Common myeloid progenitor, CD34-positive (primary cell): ENCODE results near the gene TAPBP.
A peak's percentile ranks its signal among the peaks of the same experiment; 100 is the strongest.

Source experiments
- CTCF ChIA-PET: fragments of 350-600 bp; sonication (Branson Sonifier 250); formaldehyde crosslinking; loops from one replicate; lab custom pipeline; 2021; ENCODE audit warnings: antibody characterized with exemption; lab: Charles Lee
- POLR2A ChIA-PET: fragments of 350-600 bp; sonication (Branson Sonifier 250); formaldehyde crosslinking; loops from one replicate; lab custom pipeline; 2021; ENCODE audit warnings: antibody characterized with exemption; lab: Charles Lee
- DNase-seq, 3 donors: peaks; one replicate each; pipeline versions ENCODE4 v3.0.0 to v3.0.0-alpha.2; 2013
- H3K27ac ChIP-seq, 2 experiments: 1 replicate in 1 of 2; 2 replicates in 1 of 2; pipeline ENCODE4 v1.7.0; 2013; ENCODE audit warnings: inconsistent platforms in 2 of 2, low read length in 2 of 2, mild to moderate bottlenecking in 2 of 2, low read depth in 1 of 2, moderate library complexity in 1 of 2; ENCODE audit not compliant: severe bottlenecking in 2 of 2, insufficient read depth in 1 of 2, poor library complexity in 1 of 2
- H3K27me3 ChIP-seq, 5 experiments: replicated peaks in 2 of 5; 1 replicate in 3 of 5; 2 replicates in 2 of 5; pipeline versions ENCODE4 v1.6.1 to v1.7.0; 2013; ENCODE audit warnings: low read length in 4 of 5, mild to moderate bottlenecking in 2 of 5, moderate library complexity in 2 of 5, inconsistent platforms in 1 of 5; ENCODE audit not compliant: insufficient read depth in 5 of 5, control insufficient read depth in 4 of 5
- H3K36me3 ChIP-seq, 4 experiments: 1 replicate in 2 of 4; 2 replicates in 2 of 4; pipeline versions ENCODE4 v1.6.1 to v1.7.0; 2013; ENCODE audit warnings: low read length in 3 of 4, control low read depth in 1 of 4, mild to moderate bottlenecking in 1 of 4; ENCODE audit not compliant: control insufficient read depth in 4 of 4, insufficient read depth in 4 of 4
- H3K4me1 ChIP-seq, 4 experiments: 1 replicate in 3 of 4; 2 replicates in 1 of 4; pipeline versions ENCODE4 v1.6.1 to v1.7.1; 2013; ENCODE audit warnings: low read length in 3 of 4, mild to moderate bottlenecking in 3 of 4, control low read depth in 1 of 4, inconsistent platforms in 1 of 4, moderate library complexity in 1 of 4; ENCODE audit not compliant: control insufficient read depth in 4 of 4, insufficient read depth in 4 of 4; ENCODE audit errors: control extremely low read depth in 1 of 4
- H3K4me3 ChIP-seq, 7 experiments: 1 replicate in 4 of 7; 2 replicates in 3 of 7; pipeline versions ENCODE4 v1.5.1 to v1.7.0; 2013; ENCODE audit warnings: mild to moderate bottlenecking in 7 of 7, low read length in 6 of 7, moderate library complexity in 6 of 7, inconsistent platforms in 2 of 7, low read depth in 2 of 7, control low read depth in 1 of 7; ENCODE audit not compliant: insufficient read depth in 4 of 7, control insufficient read depth in 1 of 7; ENCODE audit errors: extremely low read depth in 1 of 7
- H3K9me3 ChIP-seq, 5 experiments: 1 replicate in 4 of 5; 2 replicates in 1 of 5; pipeline versions ENCODE4 v1.6.1 to v1.7.1; 2013; ENCODE audit warnings: low read length in 4 of 5, mild to moderate bottlenecking in 2 of 5, inconsistent platforms in 1 of 5, low read depth in 1 of 5, moderate library complexity in 1 of 5; ENCODE audit not compliant: control insufficient read depth in 4 of 5, insufficient read depth in 2 of 5; ENCODE audit errors: control extremely low read depth in 1 of 5
- WGBS: methylation state at CpG from one replicate; pipeline ENCODE4 v1.1.5; 2013; ENCODE audit not compliant: insufficient coverage; 5-methylcytosine and 5-hydroxymethylcytosine counted together

TAPBP gene

DNA sequence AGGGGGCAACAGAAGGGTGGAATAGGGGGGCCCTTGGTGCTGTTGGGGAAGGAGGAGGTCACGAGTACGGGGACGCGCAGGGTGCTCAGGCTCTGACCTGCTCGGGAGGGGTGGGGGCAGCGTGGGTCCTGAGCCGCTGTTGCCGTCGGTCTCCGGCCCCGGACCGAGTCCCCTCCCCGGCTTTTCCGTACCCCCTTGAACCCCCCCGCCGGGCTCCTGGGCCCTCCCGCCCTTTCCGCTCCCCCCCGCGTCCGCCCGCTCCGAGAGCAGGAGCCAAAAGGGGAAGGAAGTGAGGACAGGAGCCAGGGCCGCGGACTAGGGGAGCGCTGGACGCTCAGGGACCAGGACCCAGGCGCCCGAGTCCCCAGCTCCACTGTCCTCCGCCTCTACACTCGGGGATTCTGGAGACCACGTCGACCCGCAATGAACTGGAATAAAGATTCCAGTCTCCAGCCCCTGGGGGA lies 15.1 kb downstream of the TAPBP start, which contains the start of gene RGL2:
Gene RGL2, minus strand, starts transcription at position 170 of the 464 bp plus-strand sequence. CDS start 332 bp downstream, outside the sequence.
- Histone ChIP-seq H3K4me1 (peaks cover 0 to 31% (median 27%) of the 10 kb centered on the region in 4 experiments), H3K27me3 (no peaks in the 10 kb centered on the region), H3K36me3 (peaks cover 8 to 49% (median 38%) of the 10 kb centered on the region in 4 experiments), H3K27ac (peak within 1 kb of the TSS; percentile 81 to 93), H3K9me3 (no peaks in the 10 kb centered on the region), H3K4me3 (peak within 1 kb of the TSS; percentile 62 to 94 (median 87))
- under 1% methylated on average over 26 of the region's 34 CpGs for WGBS
- DNase-seq = peak in 2 of 3 donors; percentile 84 to 88
- POLR2A ChIA-PET = interaction anchor here (1.0 to 2.0 kb wide), 9 partner anchors 8 to 46 kb away, joined by 3 to 18 read pairs (median 6); partner anchors contain the start of genes B3GALT4, PFDN6, RPS18 and TAPBP
- CTCF ChIA-PET = interaction anchor here (0.8 to 5.8 kb wide), 9 partner anchors 10 to 128 kb away, joined by 3 to 96 read pairs (median 5); partner anchors contain the start of genes B3GALT4, PFDN6, RPS18 and TAPBP

DNA sequence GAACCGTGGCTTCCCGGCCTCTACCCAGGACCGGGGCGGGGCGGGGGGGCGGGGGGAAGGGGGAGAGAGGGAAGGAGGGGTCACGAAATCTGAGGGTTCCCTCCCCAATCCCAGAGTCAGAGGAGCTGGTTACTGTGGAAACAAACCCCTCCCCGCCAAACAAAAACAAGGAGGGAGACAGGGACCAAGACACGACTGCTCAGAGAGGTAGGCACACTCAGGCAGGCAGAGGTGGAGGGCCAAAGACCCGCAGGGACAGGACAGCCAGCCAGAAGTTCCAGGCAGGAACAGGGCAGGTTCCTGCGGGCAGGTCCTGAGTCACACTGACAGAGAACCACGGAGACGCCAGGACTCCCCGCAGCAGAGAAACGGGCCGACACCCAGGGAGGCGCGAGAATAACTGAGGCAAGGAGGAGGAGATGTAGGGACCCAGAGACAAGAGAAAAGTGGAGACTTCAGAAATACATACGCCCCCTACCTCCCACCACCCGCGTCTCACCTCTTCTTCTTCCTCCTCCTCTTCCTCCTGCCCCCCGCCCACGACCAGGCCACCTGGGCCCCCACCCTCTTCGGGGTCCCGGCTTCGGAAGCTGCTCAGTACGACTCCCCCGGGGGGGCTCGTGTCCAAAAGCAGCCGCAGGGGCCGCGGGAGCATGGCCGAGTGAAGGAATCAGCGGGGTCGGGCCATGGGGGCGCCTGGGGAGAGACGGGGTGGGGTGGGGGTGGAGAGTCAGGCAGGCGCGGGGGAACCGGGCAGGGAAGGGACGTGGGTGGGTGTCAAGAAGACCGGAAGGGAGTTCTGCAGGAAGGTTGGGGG lies 15.7 kb downstream of the TAPBP start:
- no peaks in the 10 kb centered on the region for H3K9me3 ChIP-seq
- POLR2A ChIA-PET = interaction anchor here (0.6 to 1.9 kb wide), 9 partner anchors 9 to 46 kb away, joined by 3 to 18 read pairs (median 4); partner anchors contain the start of genes PFDN6, RPS18, TAPBP and VPS52
- H3K4me1 ChIP-seq = peaks cover 0 to 31% (median 27%) of the 10 kb centered on the region in 4 experiments
- H3K36me3 ChIP-seq = peaks cover 8 to 49% (median 40%) of the 10 kb centered on the region in 4 experiments
- peak overlapping the region; percentile 81 to 93 for H3K27ac ChIP-seq
- no peaks in the 10 kb centered on the region for H3K27me3 ChIP-seq
- CTCF ChIA-PET = interaction anchor here (0.7 to 5.8 kb wide), 8 partner anchors 10 to 128 kb away, joined by 3 to 96 read pairs (median 4); partner anchors contain the start of genes B3GALT4, PFDN6, RPS18 and TAPBP
- under 1% methylated on average over 16 of the region's 42 CpGs for WGBS
- DNase-seq = peak; percentile 69 to 78 (median 77)
- peak overlapping the region; percentile 62 to 94 (median 87) for H3K4me3 ChIP-seq

DNA sequence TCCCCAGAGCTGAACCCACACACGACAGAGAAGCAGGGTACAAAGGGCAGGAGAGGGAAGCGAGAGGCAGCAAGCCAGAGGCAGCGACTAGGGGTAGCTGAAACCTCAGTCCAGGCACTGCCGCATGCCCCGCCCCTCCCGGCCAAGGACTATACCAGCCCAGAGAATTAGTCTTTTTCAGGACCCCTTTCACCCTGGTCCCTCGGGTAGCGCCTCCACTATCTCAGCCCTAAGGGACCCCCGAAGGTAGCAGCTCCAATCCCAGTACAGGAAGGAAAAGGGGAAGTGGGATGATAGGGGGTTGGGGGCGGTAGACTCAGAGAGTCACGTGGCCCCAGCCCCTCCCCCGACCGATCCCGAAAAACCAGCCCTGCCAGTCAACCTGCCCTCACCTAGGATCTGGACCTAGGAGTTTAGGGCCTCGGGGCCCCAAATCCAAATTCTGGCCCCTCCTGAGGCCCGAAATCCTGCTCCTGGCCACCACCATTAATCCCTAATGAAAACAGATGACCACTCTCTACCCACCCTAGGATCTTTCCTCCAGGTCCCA lies 16.4 kb downstream of the TAPBP start:
- Histone ChIP-seq H3K9me3 (no peaks in the 10 kb centered on the region), H3K36me3 (peaks cover 9 to 52% (median 42%) of the 10 kb centered on the region in 4 experiments), H3K4me1 (peaks cover 0 to 31% (median 27%) of the 10 kb centered on the region in 4 experiments), H3K4me3 (peak overlapping the region in 6 of 7 experiments; percentile 15 to 94 (median 84)), H3K27me3 (no peaks in the 10 kb centered on the region), H3K27ac (peak overlapping the region; percentile 40 to 93)
- CTCF ChIA-PET = interaction anchor here (1.0 to 5.8 kb wide), 3 partner anchors 9 to 18 kb away, joined by 3 to 96 read pairs (median 28); partner anchors contain the start of genes B3GALT4, PFDN6 and WDR46
- peak in 2 of 3 donors; percentile 46 to 55 for DNase-seq
- POLR2A ChIA-PET = interaction anchor here (0.6 to 2.0 kb wide), 5 partner anchors 9 to 26 kb away, joined by 3 to 4 read pairs (median 3); partner anchors contain the start of genes B3GALT4, RPS18, VPS52 and WDR46
- WGBS = 0% methylated on average over 5 of the region's 16 CpGs

DNA sequence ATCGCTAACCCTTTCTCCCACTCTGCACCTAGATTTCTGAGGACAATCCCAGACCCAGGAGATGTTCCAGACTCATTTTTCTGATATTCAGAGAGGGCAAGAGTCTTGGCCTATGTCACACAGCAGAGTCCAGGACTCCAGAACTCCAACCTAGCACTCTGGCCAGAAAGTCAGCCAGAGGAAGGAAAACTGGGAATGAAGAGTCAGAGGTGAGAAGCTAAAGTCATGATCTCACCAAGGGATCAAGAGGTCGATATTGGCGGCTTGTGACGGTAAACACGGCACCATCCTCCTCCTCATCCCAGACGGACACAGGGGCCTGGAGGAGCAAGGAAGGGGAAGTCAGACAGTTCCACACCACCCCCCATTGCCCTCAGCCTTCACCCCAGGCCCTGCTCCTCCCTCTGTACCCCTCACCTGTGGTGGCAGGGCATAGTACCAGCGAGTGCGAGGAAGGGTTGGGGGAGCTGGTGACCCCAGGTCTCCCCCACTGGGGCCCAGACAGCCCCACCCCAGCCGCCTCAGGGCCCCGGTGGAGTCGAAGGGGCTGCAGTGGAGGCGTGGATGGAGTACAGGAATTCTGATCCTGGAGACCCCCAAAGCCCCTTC lies 17.0 kb downstream of the TAPBP start:
- H3K27ac ChIP-seq = peak overlapping the region in 1 of 2 experiments; percentile 93
- H3K4me1 ChIP-seq = peaks cover 0 to 31% (median 27%) of the 10 kb centered on the region in 4 experiments
- no peaks in the 10 kb centered on the region for H3K27me3 ChIP-seq
- no peaks in the 10 kb centered on the region for H3K9me3 ChIP-seq
- H3K36me3 ChIP-seq = peaks cover 9 to 56% (median 43%) of the 10 kb centered on the region in 4 experiments
- POLR2A ChIA-PET = interaction anchor here (0.6 to 2.0 kb wide), 4 partner anchors 8 to 27 kb away, joined by 3 to 4 read pairs (median 4); partner anchors contain the start of genes B3GALT4, RPS18, VPS52 and WDR46
- H3K4me3 ChIP-seq = peak overlapping the region in 5 of 7 experiments; percentile 79 to 94 (median 87)
- no peak for DNase-seq
- CTCF ChIA-PET = interaction anchor here (1.0 to 5.8 kb wide), 4 partner anchors 8 to 17 kb away, joined by 3 to 96 read pairs (median 16); partner anchors contain the start of genes B3GALT4, PFDN6, TAPBP and WDR46
- WGBS = 85% methylated on average over 6 of the region's 12 CpGs

DNA sequence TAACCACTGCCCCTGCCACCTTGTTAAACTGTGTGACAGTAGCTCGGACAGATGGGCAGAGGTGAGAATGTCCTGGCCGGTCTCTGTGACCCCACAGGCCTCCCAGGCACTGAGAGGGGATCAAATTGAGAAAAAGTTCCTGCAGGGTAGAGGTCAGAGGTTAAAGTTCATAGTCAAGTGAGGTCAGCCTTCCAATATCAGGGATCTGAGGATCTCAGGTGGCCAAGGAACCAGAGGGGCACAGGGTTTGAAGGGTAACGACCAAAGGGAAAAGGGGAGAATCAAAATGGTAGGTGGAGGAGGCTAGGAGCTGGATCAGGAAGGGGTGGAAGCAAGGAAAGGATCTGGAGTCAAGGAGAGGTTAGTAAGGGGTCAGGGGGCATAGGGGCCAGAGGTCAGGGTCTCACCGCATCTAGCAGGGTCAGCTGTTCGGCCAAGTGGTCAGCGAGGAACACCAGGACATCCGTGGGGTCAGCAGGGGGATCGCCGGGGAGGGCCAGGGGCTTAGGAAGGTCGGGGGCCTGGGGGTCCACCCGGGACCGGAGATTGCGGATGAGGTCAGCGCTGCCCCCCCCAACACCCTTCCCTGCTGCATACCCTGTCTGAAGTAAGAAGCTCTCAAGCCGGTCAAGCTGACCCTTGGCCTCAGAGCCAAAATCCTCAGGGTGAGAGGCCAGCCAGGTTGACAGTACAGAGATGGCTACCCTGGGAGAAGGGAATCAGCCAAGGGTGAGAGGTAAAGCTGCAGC lies 18.1 kb downstream of the TAPBP start:
- H3K9me3 ChIP-seq = no peaks in the 10 kb centered on the region
- H3K4me1 ChIP-seq = peaks cover 0 to 37% (median 27%) of the 10 kb centered on the region in 4 experiments
- DNase-seq = no peak
- H3K36me3 ChIP-seq = peaks cover 9 to 62% (median 49%) of the 10 kb centered on the region in 4 experiments
- POLR2A ChIA-PET = interaction anchor here (2.0 kb wide), 1 partner anchor 18 kb away, joined by 4 read pairs; the partner anchor contains the start of gene B3GALT4
- CTCF ChIA-PET = interaction anchor here (1.1 to 5.8 kb wide), 2 partner anchors 16 to 18 kb away, joined by 3 to 96 read pairs; partner anchors contain the start of genes B3GALT4 and TAPBP
- H3K27me3 ChIP-seq = no peaks in the 10 kb centered on the region
- H3K4me3 ChIP-seq = no peak overlapping the region
- H3K27ac ChIP-seq = peak overlapping the region in 1 of 2 experiments; percentile 29
- 97% methylated on average over 13 of the region's 15 CpGs for WGBS
